ENCODE measurements around the gene ZFP36L2.
A peak's percentile ranks its signal among the peaks of the same experiment; 100 is the strongest.

ZFP36L2 gene

DNA sequence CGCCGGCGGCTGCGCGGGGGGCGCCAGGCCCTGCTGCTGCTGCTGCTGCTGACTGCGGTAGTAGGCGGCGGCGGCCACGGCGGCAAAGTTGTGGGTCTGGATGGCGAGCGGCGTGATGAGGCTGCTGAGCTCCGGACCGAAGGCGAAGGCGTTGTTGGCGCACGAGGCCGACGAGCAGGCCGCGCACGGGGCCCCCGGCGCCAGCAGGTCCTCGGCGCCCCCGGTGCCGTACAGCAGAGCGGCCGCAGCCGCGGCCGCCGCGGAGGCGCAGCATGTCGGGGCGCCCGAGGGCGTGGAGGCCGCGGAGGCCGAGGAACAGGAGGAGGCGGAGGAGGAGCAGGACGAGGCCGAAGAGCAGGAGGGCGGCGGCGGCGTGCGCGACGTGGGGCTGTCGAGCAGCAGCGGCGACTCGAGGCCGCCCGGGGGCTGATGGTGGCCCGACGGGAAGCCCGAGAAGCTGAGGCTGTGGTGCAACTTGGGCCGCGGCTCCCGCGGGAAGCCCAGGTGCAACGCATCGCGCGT lies 1.8 kb downstream of the ZFP36L2 start:
- DNase-seq (ENCODE audit: low read depth) = no peak
- TF ChIP-seq, protein P1, sequence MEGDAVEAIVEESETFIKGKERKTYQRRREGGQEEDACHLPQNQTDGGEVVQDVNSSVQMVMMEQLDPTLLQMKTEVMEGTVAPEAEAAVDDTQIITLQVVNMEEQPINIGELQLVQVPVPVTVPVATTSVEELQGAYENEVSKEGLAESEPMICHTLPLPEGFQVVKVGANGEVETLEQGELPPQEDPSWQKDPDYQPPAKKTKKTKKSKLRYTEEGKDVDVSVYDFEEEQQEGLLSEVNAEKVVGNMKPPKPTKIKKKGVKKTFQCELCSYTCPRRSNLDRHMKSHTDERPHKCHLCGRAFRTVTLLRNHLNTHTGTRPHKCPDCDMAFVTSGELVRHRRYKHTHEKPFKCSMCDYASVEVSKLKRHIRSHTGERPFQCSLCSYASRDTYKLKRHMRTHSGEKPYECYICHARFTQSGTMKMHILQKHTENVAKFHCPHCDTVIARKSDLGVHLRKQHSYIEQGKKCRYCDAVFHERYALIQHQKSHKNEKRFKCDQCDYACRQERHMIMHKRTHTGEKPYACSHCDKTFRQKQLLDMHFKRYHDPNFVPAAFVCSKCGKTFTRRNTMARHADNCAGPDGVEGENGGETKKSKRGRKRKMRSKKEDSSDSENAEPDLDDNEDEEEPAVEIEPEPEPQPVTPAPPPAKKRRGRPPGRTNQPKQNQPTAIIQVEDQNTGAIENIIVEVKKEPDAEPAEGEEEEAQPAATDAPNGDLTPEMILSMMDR (IDR thresholded peaks at IDR 0.05; ENCODE audit: control insufficient read depth, extremely low read depth, insufficient read depth) = no peak
- no peak overlapping the region for H3K4me3 ChIP-seq (ENCODE audit: low read depth, low read length)

DNA sequence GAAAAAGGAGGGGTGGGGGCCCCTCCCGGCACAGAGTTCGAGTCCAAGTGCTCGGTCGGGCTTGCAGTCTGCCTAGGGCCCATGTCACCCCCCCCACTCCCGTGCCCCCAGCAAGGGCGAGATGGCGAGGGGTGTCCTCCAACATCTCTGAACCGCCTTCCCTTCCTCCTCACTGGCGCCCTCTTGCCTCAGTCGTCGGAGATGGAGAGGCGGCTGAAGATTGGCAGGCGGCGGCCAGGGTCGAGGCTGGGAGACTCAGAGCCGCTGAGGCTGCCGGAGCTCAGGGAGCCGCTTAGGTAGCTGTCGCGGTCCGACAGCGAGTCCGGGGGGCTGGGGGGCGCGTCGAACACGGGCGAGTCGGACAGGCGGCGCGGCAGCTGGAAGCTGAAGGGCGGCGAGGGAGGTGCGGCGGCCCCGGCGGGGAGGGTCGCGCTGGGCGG lies 2.3 kb downstream of the ZFP36L2 start:
- no peak overlapping the region for H3K4me3 ChIP-seq (ENCODE audit: low read depth, low read length)
- TF ChIP-seq, protein P1 (IDR thresholded peaks at IDR 0.05; ENCODE audit: control insufficient read depth, extremely low read depth, insufficient read depth) = peak; percentile 17; the same call in 1 of the 2 replicates
- DNase-seq (ENCODE audit: low read depth) = no peak

DNA sequence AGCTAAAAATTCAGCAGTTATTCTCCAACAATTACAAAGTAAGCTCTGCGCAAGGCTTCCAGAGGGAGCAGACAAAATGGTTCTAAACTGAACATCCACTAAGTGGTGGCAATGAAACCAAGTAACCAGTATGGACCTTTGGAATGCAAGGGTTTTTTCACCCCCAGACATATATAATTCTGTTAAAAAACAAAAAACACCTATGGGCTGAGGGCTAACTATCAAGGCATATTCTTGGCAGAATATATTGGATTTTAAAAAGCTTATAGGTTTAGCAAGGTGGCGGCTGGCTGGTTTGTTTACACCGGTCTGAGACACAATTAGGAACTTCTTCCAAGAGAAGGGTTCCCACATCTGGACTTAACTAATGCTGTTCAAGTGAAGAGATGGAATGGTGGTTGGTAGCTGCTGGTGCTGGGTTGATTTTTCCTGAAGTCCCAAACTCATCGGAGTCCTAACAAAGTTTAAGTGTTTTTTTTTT lies 2.8 kb downstream of the ZFP36L2 start:
- no peak for DNase-seq (ENCODE audit: low read depth)
- H3K4me3 ChIP-seq (ENCODE audit: low read depth, low read length) = no peak overlapping the region
- TF ChIP-seq, protein P1 (IDR thresholded peaks at IDR 0.05; ENCODE audit: control insufficient read depth, extremely low read depth, insufficient read depth) = no peak

DNA sequence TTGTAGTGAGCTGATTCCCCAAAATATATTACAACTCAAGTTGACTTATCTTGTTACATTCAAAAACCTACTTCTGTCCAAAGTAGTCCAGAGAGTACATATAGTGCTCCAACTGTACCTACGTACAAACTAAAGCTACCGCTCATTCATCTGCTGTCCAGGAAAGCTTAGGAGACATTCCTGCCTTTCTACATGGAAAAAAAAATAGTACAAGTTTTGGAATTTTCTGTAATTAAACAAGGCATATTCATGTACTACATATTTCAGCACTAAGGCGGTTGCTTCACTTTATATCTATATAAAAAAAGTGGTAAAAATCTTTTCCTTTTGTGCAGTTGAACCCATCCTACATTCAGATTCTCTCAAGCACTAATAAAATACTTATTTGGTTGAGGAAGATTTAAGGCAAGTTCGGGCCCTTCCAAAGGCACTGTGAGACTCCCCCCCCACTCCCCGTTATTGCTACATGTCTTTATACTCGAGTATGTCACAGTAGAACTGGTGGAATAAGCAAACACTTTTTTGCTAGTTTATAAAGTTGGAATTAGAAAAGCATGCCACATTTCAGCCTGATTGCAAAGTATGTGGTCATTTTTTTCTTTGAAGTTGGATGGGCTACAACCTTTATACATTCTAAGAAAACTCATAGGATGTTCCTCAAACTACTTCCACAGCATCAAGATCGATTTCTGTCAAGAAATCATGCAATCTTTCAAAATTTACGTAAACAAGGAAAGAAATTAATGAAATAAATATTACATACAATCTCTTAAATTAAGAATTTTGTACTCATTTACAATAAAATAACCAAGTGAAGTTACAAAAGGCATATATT lies 3.7 kb downstream of the ZFP36L2 start:
- TF ChIP-seq, protein P1 (IDR thresholded peaks at IDR 0.05; ENCODE audit: control insufficient read depth, extremely low read depth, insufficient read depth) = no peak
- DNase-seq (ENCODE audit: low read depth) = no peak
- no peak overlapping the region for H3K4me3 ChIP-seq (ENCODE audit: low read depth, low read length)

DNA sequence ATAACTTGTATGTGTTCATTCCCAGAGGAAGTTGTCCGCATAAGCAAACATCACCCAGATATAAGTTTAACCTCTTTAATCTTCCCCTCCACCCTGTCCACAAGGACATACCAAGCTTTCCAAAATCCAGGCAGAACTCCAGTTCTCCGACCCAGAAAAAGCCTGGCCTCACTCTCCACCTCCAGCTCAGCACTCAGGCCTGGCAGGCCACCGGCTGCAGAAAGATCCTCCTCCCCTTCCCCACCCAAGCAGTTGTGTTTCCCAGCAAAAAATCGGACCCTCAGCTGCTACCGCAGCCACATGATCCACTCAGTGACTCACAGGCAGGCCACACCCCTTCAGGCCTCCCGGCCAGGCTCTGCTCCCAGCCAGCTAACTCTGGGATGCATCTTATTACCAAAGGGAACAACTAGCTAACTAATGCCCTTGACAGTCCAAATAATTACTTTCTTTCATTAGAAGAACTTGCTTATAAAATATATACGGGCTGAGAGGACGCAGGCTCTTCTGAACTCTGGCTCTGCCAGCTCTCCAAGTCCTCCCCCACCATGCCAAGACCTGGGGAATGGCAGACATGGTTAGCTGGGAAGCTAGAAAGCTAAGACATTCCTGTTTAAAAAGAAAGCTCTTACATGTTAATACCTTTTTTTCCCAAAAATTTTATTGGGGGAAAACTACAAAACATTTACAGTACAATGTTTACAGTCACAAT lies 4.5 kb downstream of the ZFP36L2 start:
- TF ChIP-seq, protein P1 (IDR thresholded peaks at IDR 0.05; ENCODE audit: control insufficient read depth, extremely low read depth, insufficient read depth) = no peak
- no peak for DNase-seq (ENCODE audit: low read depth)

DNA sequence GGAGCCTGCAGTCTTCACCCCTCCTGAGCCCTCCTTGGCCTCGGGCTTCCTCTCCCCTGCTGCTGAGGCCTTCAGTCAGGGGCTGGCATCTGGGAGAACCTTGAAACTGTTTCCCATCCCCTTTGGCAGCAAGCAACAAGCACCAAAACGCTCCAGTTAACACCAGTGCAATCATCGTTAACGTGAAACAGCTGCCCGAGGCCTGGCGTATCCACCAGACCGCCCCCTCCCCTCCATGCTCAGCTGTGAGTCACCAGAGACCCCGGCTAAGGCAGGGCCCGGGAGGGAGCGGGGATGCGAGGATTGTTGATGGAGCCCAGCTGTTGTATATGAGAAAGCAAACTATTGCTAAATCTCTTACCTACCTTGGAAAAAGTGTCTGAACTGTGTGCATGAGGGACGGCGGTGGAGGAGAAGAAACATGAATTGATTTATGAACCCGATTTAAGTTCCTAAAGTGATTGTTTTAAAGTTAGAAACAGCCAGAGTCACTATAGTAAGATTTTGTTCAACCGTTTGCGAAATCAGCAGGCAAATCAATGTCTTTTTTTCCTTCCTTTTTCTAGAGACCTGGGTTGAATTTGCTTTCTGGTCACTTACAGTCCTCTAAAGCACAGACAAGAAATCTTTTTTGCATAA lies 5.2 kb downstream of the ZFP36L2 start:
- DNase-seq (ENCODE audit: low read depth) = no peak
- H3K4me3 ChIP-seq (ENCODE audit: low read depth, low read length) = no peak overlapping the region
- TF ChIP-seq, protein P1 (IDR thresholded peaks at IDR 0.05; ENCODE audit: control insufficient read depth, extremely low read depth, insufficient read depth) = no peak

More for the DNA sequence above, 4.5 kb downstream of the ZFP36L2 start:
- no peak overlapping the region for H3K4me3 ChIP-seq (ENCODE audit: low read depth, low read length)

Measured in LNCaP clone FGC (cell line).